ENCODE data around the gene AMY1C.
"Not testable (repeated sequence)": the region's sequence is repeated elsewhere in the genome, so short reads cannot be mapped to it uniquely, and the experiment has no call there.

Gene AMY1C

DNA sequence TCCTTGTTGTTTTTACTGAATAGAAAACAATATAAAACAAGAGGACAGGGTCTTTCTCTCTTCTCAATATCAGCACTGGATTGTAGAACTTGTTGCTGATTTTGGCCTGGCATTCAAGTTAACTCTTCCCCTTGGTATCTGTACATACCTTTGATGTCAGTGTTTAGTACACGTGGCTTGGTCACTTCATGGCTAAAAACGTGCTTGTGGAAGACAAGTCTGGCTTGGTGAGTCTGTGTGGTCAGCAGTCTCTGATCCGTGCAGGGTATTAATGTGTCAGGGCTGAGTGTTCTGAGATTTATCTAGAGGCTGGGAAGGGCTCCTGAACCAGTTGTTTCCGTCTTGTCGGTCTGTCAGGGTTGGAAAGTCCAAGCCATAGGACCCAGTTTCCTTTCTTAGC is at the start of gene AMY1C:
TSS of gene AMY1C (plus strand) at position 301 of the 400 bp plus-strand sequence. CDS start 572 bp downstream, outside the sequence.
- DNase-seq: not testable (repeated sequence)

DNA sequence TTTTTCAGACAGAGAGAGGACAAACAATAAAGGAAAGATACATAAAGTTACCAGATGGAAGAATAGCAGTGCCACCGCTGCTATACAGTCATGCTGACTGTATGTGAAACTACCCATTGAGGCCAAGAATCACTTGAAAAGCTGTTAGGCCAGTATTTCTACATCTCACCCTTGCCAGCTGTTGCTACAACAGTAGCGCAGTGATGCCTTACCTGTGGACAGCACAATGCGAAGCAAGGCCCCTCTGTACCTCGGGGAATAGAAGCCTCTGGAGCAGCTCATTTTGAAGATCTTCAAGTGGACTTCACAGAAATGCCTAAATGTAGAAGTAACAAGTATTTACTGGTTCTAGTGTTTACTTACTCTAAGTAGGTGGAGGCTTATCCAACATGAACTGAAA is 49.0 kb upstream of the AMY1C start:
- not testable (repeated sequence) for DNase-seq

DNA sequence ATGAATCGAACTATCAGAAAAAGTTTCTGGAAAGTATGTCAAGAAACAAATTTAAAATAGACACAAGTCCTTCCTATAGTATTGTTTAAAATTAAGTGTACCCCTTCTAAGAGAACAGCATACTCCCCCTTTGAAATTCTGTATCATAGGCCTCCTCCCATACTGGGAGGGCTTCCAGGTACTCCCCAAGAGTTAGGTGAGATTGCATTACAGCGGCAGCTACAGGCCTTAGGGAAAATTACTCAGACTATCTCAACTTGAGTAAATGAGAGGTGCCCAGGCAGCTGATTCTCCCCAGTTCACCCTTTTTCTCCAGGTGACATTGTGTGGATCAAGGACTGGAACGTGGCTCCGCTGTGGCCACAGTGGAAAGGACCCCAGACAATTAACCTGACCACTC is 48.4 kb upstream of the AMY1C start:
- DNase-seq: not testable (repeated sequence)

DNA sequence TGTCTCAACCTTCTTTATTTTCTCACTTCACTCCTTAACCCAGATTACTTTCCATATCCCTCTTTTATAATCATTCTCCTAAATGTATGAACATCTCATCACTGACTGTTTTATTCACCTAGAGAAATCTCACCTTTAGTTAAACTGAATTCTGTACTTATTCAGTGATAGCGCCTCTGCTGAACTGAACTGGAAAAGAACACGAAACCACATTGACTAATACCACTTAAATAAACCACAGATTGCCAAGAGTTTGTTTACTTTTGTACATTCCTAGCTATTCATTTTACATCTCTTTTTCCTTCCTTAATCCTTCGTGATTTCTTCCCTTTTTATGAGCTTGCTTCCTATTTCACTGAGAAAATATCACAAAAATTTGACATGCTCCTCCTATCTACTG is 42.0 kb upstream of the AMY1C start:
- not testable (repeated sequence) for DNase-seq

DNA sequence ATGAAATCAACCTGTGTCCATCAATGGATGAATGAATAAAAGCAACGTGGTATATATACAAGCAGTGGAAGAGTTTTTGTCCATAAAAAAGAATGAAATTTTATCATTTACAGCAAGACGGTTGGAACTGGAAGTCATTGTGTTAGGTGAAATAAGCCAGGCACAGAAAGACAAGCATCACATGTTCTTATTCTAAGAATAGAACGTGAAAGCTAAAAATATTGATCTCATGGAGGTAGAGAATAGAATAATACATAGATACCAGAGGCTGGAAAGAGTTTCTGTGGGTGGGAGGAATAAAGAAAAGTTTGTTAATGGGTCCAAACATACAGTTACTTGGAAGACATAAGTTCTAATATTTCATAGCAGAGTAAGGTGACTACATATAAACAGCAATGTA is 39.3 kb upstream of the AMY1C start:
- not testable (repeated sequence) for DNase-seq

DNA sequence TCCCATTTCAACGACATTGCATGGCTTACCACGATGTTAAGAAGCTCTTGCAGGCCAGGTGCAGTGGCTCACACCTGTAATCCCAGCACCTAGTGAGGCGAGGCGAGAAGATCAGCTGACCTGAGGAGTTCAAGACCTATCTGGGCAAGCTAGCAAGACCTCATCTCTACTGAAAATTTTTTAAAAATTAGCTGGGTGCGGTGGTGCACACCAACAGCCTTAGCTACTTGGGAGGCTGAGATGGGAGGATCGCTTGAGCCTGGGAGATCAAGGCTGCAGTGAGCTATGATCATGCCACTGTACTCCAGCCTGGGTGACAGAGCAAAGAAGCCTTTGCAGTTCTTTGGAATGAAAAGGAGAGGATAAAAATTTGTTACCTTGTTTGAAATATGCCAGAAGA is 32.3 kb upstream of the AMY1C start:
- not testable (repeated sequence) for DNase-seq

DNA sequence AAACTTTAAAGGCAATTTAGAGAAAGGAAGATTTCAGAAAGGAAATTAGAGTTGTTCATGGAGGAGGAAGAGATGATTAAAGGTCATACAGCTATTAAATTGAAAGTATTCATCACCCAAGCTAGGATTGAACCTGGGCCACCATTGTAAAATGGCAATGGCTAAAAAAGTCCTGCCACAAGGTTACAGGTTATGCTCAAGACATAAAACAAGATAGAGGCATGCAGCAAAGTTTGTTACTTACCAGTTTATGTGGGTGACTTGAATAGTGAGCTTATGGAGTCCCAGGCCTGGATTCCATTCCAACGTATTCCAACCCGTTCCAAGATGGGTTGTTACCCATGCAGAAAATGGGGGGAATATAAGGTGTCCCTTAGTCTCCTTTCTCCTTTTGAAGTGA is 28.2 kb upstream of the AMY1C start:
- not testable (repeated sequence) for DNase-seq

DNA sequence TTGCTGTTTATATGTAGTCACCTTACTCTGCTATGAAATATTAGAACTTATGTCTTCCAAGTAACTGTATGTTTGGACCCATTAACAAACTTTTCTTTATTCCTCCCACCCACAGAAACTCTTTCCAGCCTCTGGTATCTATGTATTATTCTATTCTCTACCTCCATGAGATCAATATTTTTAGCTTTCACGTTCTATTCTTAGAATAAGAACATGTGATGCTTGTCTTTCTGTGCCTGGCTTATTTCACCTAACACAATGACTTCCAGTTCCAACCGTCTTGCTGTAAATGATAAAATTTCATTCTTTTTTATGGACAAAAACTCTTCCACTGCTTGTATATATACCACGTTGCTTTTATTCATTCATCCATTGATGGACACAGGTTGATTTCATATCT is 14.4 kb upstream of the AMY1C start:
- DNase-seq: not testable (repeated sequence)

DNA sequence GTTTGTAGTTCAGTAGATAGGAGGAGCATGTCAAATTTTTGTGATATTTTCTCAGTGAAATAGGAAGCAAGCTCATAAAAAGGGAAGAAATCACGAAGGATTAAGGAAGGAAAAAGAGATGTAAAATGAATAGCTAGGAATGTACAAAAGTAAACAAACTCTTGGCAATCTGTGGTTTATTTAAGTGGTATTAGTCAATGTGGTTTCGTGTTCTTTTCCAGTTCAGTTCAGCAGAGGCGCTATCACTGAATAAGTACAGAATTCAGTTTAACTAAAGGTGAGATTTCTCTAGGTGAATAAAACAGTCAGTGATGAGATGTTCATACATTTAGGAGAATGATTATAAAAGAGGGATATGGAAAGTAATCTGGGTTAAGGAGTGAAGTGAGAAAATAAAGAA is 11.7 kb upstream of the AMY1C start:
- DNase-seq: not testable (repeated sequence)

DNA sequence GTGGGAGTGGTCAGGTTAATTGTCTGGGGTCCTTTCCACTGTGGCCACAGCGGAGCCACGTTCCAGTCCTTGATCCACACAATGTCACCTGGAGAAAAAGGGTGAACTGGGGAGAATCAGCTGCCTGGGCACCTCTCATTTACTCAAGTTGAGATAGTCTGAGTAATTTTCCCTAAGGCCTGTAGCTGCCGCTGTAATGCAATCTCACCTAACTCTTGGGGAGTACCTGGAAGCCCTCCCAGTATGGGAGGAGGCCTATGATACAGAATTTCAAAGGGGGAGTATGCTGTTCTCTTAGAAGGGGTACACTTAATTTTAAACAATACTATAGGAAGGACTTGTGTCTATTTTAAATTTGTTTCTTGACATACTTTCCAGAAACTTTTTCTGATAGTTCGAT is 5.2 kb upstream of the AMY1C start:
- DNase-seq: not testable (repeated sequence)

DNA sequence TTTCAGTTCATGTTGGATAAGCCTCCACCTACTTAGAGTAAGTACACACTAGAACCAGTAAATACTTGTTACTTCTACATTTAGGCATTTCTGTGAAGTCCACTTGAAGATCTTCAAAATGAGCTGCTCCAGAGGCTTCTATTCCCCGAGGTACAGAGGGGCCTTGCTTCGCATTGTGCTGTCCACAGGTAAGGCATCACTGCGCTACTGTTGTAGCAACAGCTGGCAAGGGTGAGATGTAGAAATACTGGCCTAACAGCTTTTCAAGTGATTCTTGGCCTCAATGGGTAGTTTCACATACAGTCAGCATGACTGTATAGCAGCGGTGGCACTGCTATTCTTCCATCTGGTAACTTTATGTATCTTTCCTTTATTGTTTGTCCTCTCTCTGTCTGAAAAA is 4.7 kb upstream of the AMY1C start:
- DNase-seq: not testable (repeated sequence)

DNA sequence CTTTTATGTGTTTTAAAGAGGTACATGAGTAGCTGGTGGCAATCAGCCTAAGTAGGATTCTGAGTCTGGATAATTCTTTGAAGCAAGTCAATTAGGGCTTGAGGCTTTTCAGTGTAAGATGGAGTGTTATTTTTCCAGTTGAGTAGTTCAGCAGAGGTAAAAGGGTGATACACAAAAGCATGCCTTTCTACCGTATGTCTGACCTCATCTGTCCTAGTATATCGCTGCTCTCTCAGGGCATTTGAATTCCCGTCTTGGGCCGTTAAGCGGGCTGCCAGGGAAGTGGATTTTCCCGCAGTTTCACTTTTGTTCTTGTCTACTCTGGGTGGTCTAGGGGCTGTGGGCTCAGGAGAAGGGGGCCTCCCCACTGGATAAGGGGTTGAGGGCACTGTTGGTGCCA is 1.4 kb upstream of the AMY1C start:
- not testable (repeated sequence) for DNase-seq

DNA sequence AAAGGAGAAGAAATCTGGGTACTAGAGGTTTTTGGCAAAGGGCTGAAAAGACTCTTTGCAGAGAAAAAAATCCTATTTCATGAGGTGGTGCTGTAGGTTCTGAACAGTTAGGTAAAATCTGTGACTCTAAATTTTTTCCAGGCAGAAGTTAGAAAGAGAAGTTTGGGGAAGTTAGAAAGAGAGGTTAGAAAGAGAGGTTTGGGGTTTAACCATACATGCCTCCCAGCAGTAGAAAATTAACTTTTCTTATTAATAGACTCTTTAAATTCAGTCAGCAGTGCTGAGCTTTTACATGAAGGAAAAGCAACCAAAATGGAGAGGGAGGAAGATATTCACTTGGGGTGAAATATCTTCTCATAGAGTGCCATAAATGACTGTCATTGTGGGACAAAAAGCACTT is 12.2 kb downstream of the AMY1C start:
- DNase-seq: no peak

DNA sequence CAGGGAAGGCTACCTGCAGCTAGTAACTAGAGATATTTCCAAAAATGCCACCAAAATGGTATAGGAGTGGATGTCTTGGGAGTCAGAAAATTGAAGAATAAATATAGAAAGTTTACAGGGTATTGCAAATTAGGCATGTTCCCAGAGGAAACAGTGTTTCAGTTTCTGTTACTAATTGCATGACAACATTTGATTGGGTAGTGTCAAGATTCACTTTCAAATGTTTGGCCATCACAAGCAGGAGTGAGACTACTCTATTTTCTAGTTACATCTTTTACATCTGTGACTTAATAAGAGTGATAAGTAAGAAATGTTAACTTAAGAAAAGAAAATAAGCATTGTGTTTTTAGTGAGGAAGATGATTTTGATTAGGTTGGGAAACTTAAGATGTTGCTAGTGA is 30.2 kb downstream of the AMY1C start:
- DNase-seq: no peak

DNA sequence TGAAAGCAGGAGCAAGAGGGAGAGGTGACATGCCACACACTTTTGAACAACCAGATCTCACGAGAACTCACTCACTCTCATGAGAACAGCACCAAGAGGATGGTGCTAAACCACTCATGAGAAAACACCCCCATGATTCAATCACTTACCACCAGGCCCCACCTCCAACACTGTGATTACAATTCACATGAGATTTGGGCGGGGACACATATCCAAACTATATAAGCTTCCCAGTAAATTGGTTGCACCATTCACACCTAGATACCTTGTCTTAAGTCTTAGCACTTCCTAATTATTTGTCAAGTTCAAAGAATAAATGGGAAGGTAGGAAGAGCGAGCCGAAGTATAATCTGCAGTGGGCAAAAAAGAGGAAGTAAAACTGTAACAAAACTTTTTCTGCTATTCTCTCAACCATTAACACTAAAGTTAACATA is 34.3 kb downstream of the AMY1C start:
- DNase-seq: no peak

DNA sequence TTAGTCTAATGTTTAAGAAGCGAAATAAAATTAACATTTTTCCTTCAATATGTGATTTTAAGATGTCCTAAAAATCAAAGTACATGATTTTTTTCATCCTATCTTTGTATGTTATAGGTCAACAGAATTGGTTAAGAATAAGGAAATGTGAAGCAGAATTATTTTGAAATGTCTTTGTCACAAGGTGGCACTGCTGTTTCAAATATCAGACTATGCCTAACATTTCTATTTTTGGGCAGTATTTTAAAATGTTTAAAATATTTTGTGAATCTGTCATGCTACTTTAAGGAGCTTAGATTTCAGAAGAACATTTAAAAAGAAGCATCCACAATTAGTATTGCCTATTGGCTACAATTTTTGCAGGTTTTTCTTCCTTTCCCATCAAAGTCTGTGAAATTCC is 38.7 kb downstream of the AMY1C start:
- no peak for DNase-seq

DNA sequence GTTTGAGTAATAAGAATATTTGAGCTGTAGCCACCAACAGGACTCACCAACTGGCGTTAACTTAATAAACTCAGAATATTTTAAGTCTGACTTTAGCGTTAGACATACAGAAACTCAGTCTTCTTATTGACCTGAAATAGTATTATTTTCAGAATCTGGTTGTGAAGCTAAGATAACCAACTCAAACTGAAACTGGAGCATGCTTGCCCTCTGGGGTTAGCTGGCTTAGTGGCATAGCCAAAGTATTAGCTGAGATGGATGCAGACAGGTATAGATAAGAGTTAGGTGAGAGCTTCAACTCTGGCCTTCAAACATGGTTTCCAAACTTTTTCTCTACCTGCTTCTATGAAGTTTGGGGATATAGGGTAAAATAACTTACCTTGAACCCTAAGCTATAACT is 40.5 kb downstream of the AMY1C start:
- no peak for DNase-seq
